HEK293 (cell line): Measurements from ENCODE around the gene AWAT1.

Experiments
- CTCF ChIA-PET: fragments of 350-600 bp; formaldehyde crosslinking; extraction: SDS; loops from one replicate; lab custom pipeline; 2021; ENCODE audit warnings: antibody characterized with exemption; lab: Yijun Ruan, JAX
- POLR2A ChIA-PET: fragments of 300-600 bp; formaldehyde crosslinking; extraction: SDS; loops from one replicate; lab custom pipeline; 2020; ENCODE audit warnings: antibody characterized with exemption, inconsistent platforms; lab: Yijun Ruan, JAX
- H3K27ac ChIP-seq: fragments of 200-500 bp; sonication (Bioruptor generic); 2 replicates; pipeline ENCODE4 v1.5.1; 2014; ENCODE audit warnings: low read depth, low read length, control low read depth, inconsistent platforms; ENCODE audit errors: extremely low read depth
- H3K36me3 ChIP-seq, 2 experiments: fragments of 200-500 bp in 1 of 2; sonication (Bioruptor generic) in 1 of 2; 1 replicate in 1 of 2; 2 replicates in 1 of 2; pipeline ENCODE4 v1.5.1; 2014 to 2017; ENCODE audit warnings: inconsistent platforms in 2 of 2, low read length in 2 of 2; ENCODE audit not compliant: control insufficient read depth in 2 of 2, insufficient read depth in 1 of 2
- H3K4me1 ChIP-seq: fragments of 200-500 bp; sonication (Bioruptor generic); 2 replicates; pipeline ENCODE4 v1.5.1; 2014; ENCODE audit warnings: mild to moderate bottlenecking, low read length, inconsistent platforms; ENCODE audit not compliant: control insufficient read depth, insufficient read depth
- H3K4me3 ChIP-seq: 2 replicates; pipeline ENCODE4 v1.5.1; 2011; ENCODE audit warnings: low read depth, mild to moderate bottlenecking, control low read depth, low read length, moderate library complexity
- H3K9me3 ChIP-seq: fragments of 200-500 bp; sonication (Bioruptor generic); 2 replicates; pipeline ENCODE4 v1.5.1; 2014; ENCODE audit warnings: low read depth, low read length, inconsistent platforms; ENCODE audit not compliant: control insufficient read depth, insufficient read depth
- GLI2 ChIP-seq: fragments of 450-650 bp; formaldehyde crosslinking; IDR thresholded peaks from 2 replicates; pipeline ENCODE4; 2017; ENCODE audit warnings: missing biosample characterization, missing genetic modification characterization, low read depth, borderline replicate concordance
- KLF1 ChIP-seq: fragments of 450-650 bp; formaldehyde crosslinking; IDR thresholded peaks from 2 replicates; pipeline ENCODE4 v1.5.1; 2016; ENCODE audit warnings: missing biosample characterization, missing genetic modification characterization
- MZF1 ChIP-seq: fragments of 450-650 bp; formaldehyde crosslinking; IDR thresholded peaks from 2 replicates; pipeline ENCODE4 v1.5.1; 2017; ENCODE audit warnings: missing biosample characterization, missing genetic modification characterization, borderline replicate concordance
- OVOL3 ChIP-seq: fragments of 450-650 bp; formaldehyde crosslinking; IDR thresholded peaks from 2 replicates; pipeline ENCODE4 v1.5.1; 2016; ENCODE audit warnings: missing biosample characterization, missing genetic modification characterization
- PRDM10 ChIP-seq: fragments of 450-650 bp; formaldehyde crosslinking; IDR thresholded peaks from 2 replicates; pipeline ENCODE4 v1.5.1; 2016; ENCODE audit warnings: missing biosample characterization, missing genetic modification characterization
- RBAK ChIP-seq: fragments of 450-650 bp; formaldehyde crosslinking; IDR thresholded peaks from 2 replicates; pipeline ENCODE4 v1.5.1; 2016; ENCODE audit warnings: missing biosample characterization, missing genetic modification characterization
- SP2 ChIP-seq: fragments of 450-650 bp; formaldehyde crosslinking; IDR thresholded peaks from 2 replicates; pipeline ENCODE4 v1.5.1; 2016; ENCODE audit warnings: missing biosample characterization, missing genetic modification characterization
- ZBTB8A ChIP-seq: fragments of 450-650 bp; formaldehyde crosslinking; IDR thresholded peaks from 2 replicates; pipeline ENCODE4 v1.5.1; 2016; ENCODE audit warnings: missing biosample characterization, missing genetic modification characterization
- ZFHX2 ChIP-seq: fragments of 450-650 bp; formaldehyde crosslinking; conservative IDR thresholded peaks from 2 replicates; pipeline ENCODE4 v1.5.1; 2016; ENCODE audit warnings: missing biosample characterization, missing genetic modification characterization
- ZIC2 ChIP-seq: fragments of 450-650 bp; formaldehyde crosslinking; IDR thresholded peaks from 2 replicates; pipeline ENCODE4 v1.5.1; 2016; ENCODE audit warnings: missing biosample characterization, missing genetic modification characterization
- ZNF114 ChIP-seq: fragments of 450-650 bp; formaldehyde crosslinking; IDR thresholded peaks from 2 replicates; pipeline ENCODE4 v1.5.0; 2017; ENCODE audit warnings: missing biosample characterization, missing genetic modification characterization
- ZNF155 ChIP-seq: fragments of 450-650 bp; formaldehyde crosslinking; IDR thresholded peaks from 2 replicates; pipeline ENCODE4 v1.5.1; 2016; ENCODE audit warnings: missing biosample characterization, missing genetic modification characterization
- ZNF169 ChIP-seq: fragments of 450-650 bp; formaldehyde crosslinking; IDR thresholded peaks from 2 replicates; pipeline ENCODE4 v1.5.1; 2016; ENCODE audit warnings: missing biosample characterization, missing genetic modification characterization
- ZNF18 ChIP-seq: fragments of 450-650 bp; formaldehyde crosslinking; IDR thresholded peaks from 2 replicates; pipeline ENCODE4 v1.5.1; 2016; ENCODE audit warnings: missing biosample characterization, missing genetic modification characterization
- ZNF398 ChIP-seq: fragments of 450-650 bp; formaldehyde crosslinking; IDR thresholded peaks from 2 replicates; pipeline ENCODE4 v1.5.1; 2017; ENCODE audit warnings: missing biosample characterization, missing genetic modification characterization
- ZNF530 ChIP-seq: fragments of 450-650 bp; formaldehyde crosslinking; IDR thresholded peaks from 2 replicates; pipeline ENCODE4 v1.5.1; 2016; ENCODE audit warnings: low read depth, missing biosample characterization, missing genetic modification characterization
- ZNF549 ChIP-seq: fragments of 450-650 bp; IDR thresholded peaks from 2 replicates; pipeline ENCODE4 v1.5.1; 2018; ENCODE audit warnings: missing biosample characterization, missing genetic modification characterization, mild to moderate bottlenecking, inconsistent platforms, moderate library complexity
- ZNF600 ChIP-seq: fragments of 450-650 bp; formaldehyde crosslinking; IDR thresholded peaks from 2 replicates; pipeline ENCODE4 v1.5.1; 2016; ENCODE audit warnings: missing biosample characterization, missing genetic modification characterization
- ZNF645 ChIP-seq: fragments of 450-650 bp; formaldehyde crosslinking; IDR thresholded peaks from 2 replicates; pipeline ENCODE4; 2016; ENCODE audit warnings: missing biosample characterization, missing genetic modification characterization
- ZNF654 ChIP-seq: fragments of 450-650 bp; formaldehyde crosslinking; IDR thresholded peaks from 2 replicates; pipeline ENCODE4 v1.5.1; 2016; ENCODE audit warnings: low read depth, missing biosample characterization, missing genetic modification characterization
- ZNF660 ChIP-seq: fragments of 450-650 bp; IDR thresholded peaks from 2 replicates; pipeline ENCODE4 v1.5.1; 2018; ENCODE audit warnings: missing biosample characterization, mild to moderate bottlenecking, missing genetic modification characterization

Gene AWAT1

GRCh38 chrX:70254063-70254400, 19.6 kb downstream of the AWAT1 start:
- Histone ChIP-seq H3K4me3 (no peak overlapping the region), H3K27ac (no peak overlapping the region)
- CTCF ChIA-PET, result interaction anchor here (0.7 to 1.4 kb wide), 3 partner anchors 9 to 121 kb away, joined by 3 read pairs; partner anchors contain the start of gene IGBP1
- no peak for TF ChIP-seq ZNF654 (tag by site-specific recombination)
- no peak for TF ChIP-seq ZNF155 (tag by site-specific recombination)
- TF ChIP-seq GLI2, result no peak
- TF ChIP-seq ZNF660, result no peak
- no peak for TF ChIP-seq ZNF18 (tag by site-specific recombination)
- no peak for TF ChIP-seq OVOL3
- TF ChIP-seq KLF1, result no peak
- TF ChIP-seq ZNF169 (tag by site-specific recombination), result no peak
- TF ChIP-seq, all 188 proteins: peak for 0
- POLR2A ChIA-PET, result no interaction called here
- H3K9me3 ChIP-seq, result no peaks in the 10 kb centered on the region; the same call in none of the 2 replicates
- no peaks in the 10 kb centered on the region for H3K4me1 ChIP-seq
- H3K36me3 ChIP-seq, result no peaks in the 10 kb centered on the region

GRCh38 chrX:70254909-70255308, 20.5 kb downstream of the AWAT1 start:
- POLR2A ChIA-PET, result no interaction called here
- CTCF ChIA-PET, result interaction anchor here (1.0 kb wide), 1 partner anchor 8 kb away, joined by 3 read pairs; no protein-coding TSS in a partner anchor
- Histone ChIP-seq H3K27ac (no peak overlapping the region), H3K4me3 (no peak overlapping the region), H3K36me3 (no peaks in the 10 kb centered on the region), H3K4me1 (no peaks in the 10 kb centered on the region), H3K9me3 (no peaks in the 10 kb centered on the region; the same call in none of the 2 replicates)
- TF ChIP-seq OVOL3, result no peak
- no peak for TF ChIP-seq PRDM10

GRCh38 chrX:70255452-70255851, 21.0 kb downstream of the AWAT1 start:
- Histone ChIP-seq H3K36me3 (no peaks in the 10 kb centered on the region), H3K4me3 (no peak overlapping the region), H3K4me1 (no peaks in the 10 kb centered on the region), H3K9me3 (no peaks in the 10 kb centered on the region; the same call in none of the 2 replicates), H3K27ac (no peak overlapping the region)
- POLR2A ChIA-PET, result no interaction called here
- TF ChIP-seq ZBTB8A (tag by site-specific recombination) (no peak), ZNF549 (no peak), KLF1 (no peak), ZNF600 (tag by site-specific recombination) (no peak), ZIC2 (tag by site-specific recombination) (no peak), ZFHX2 (tag by site-specific recombination) (no peak), ZNF114 (tag by site-specific recombination) (no peak), ZNF530 (no peak), MZF1 (tag by site-specific recombination) (no peak), RBAK (tag by site-specific recombination) (no peak), ZNF645 (tag by site-specific recombination) (no peak), SP2 (no peak), ZNF398 (no peak)
- CTCF ChIA-PET, result no interaction called here
